Liver (tissue), 9 donors: ENCODE data around the gene IL17B. TPM values are rescaled to one million over a fixed set of nuclear protein-coding genes. Genes with fewer than 3 reads are reported as not detected.

Experiments used
- DNase-seq: peaks from one replicate; pipeline ENCODE4 v3.0.0-alpha.2; 2017; ENCODE audit warnings: low spot score
- H3K27ac ChIP-seq, 2 donors: one replicate each; pipeline ENCODE4 v1.7.0; 2013; ENCODE audit warnings: inconsistent platforms in 2 of 2, low read length in 2 of 2, control low read depth in 1 of 2, low read depth in 1 of 2, mild to moderate bottlenecking in 1 of 2
- H3K27me3 ChIP-seq, 4 donors: one replicate each; pipeline versions ENCODE4 v1.6.1 to v1.7.0; 2013; ENCODE audit warnings: low read length in 3 of 4, inconsistent platforms in 1 of 4, mild to moderate bottlenecking in 1 of 4, moderate library complexity in 1 of 4; ENCODE audit not compliant: control insufficient read depth in 4 of 4, insufficient read depth in 4 of 4
- H3K36me3 ChIP-seq, 4 donors: one replicate each; pipeline versions ENCODE4 v1.6.1 to v1.7.0; 2013; ENCODE audit warnings: low read length in 3 of 4, mild to moderate bottlenecking in 3 of 4, low read depth in 1 of 4, moderate library complexity in 1 of 4; ENCODE audit not compliant: control insufficient read depth in 4 of 4, insufficient read depth in 3 of 4
- H3K4me1 ChIP-seq, 4 donors: one replicate each; pipeline versions ENCODE4 v1.6.1 to v1.7.0; 2013; ENCODE audit warnings: low read length in 3 of 4, mild to moderate bottlenecking in 3 of 4, moderate library complexity in 1 of 4; ENCODE audit not compliant: control insufficient read depth in 4 of 4, insufficient read depth in 4 of 4
- H3K4me3 ChIP-seq, 3 donors: one replicate each; pipeline versions ENCODE4 v1.6.1 to v1.7.0; 2013; ENCODE audit warnings: low read length in 3 of 3, control low read depth in 1 of 3, low read depth in 1 of 3, mild to moderate bottlenecking in 1 of 3
- H3K9ac ChIP-seq, 2 donors: one replicate each; pipeline ENCODE4 v1.7.0; 2013; ENCODE audit warnings: low read length in 2 of 2, mild to moderate bottlenecking in 2 of 2, moderate library complexity in 2 of 2, control low read depth in 1 of 2, low read depth in 1 of 2
- H3K9me3 ChIP-seq, 4 donors: one replicate each; pipeline versions ENCODE4 v1.6.1 to v1.7.0; 2013; ENCODE audit warnings: low read length in 3 of 4; ENCODE audit not compliant: control insufficient read depth in 4 of 4
- EGR1 ChIP-seq, 2 donors: IDR thresholded peaks; 2 replicates each; pipeline ENCODE4 v1.6.1; 2016 to 2018; ENCODE audit warnings: antibody characterized with exemption in 2 of 2, low read depth in 2 of 2
- FOXA1 ChIP-seq: IDR thresholded peaks from 2 replicates; pipeline ENCODE4 v1.6.1; 2016; ENCODE audit warnings: antibody characterized with exemption
- FOXA2 ChIP-seq: IDR thresholded peaks from 2 replicates; pipeline ENCODE4 v1.6.1; 2016; ENCODE audit warnings: antibody characterized with exemption
- GABPA ChIP-seq, 2 donors: IDR thresholded peaks in 1 of 2; conservative IDR thresholded peaks in 1 of 2; 2 replicates each; pipeline ENCODE4 v1.6.1; 2016; ENCODE audit warnings: antibody characterized with exemption in 2 of 2, mild to moderate bottlenecking in 1 of 2, moderate library complexity in 1 of 2
- HNF4A ChIP-seq, 2 donors: conservative IDR thresholded peaks; 2 replicates each; pipeline ENCODE4 v1.6.1; 2016; ENCODE audit warnings: antibody characterized with exemption in 2 of 2, mild to moderate bottlenecking in 2 of 2
- HNF4G ChIP-seq: IDR thresholded peaks from 2 replicates; pipeline ENCODE4 v1.6.1; 2016; ENCODE audit warnings: antibody characterized with exemption
- JUND ChIP-seq, 2 donors: IDR thresholded peaks; 2 replicates each; pipeline ENCODE4 v1.6.1; 2016; ENCODE audit warnings: antibody characterized with exemption in 2 of 2
- NR2F2 ChIP-seq: IDR thresholded peaks from 2 replicates; pipeline ENCODE4 v1.6.1; 2016; ENCODE audit warnings: antibody characterized with exemption
- RAD21 ChIP-seq, 2 donors: IDR thresholded peaks; 2 replicates each; pipeline ENCODE4 v1.6.1; 2016; ENCODE audit warnings: antibody characterized with exemption in 2 of 2, mild to moderate bottlenecking in 2 of 2
- RXRA ChIP-seq, 2 donors: IDR thresholded peaks; 2 replicates each; pipeline ENCODE4 v1.6.1; 2017 to 2018; ENCODE audit warnings: antibody characterized with exemption in 2 of 2, mild to moderate bottlenecking in 1 of 2
- SP1 ChIP-seq: IDR thresholded peaks from 2 replicates; pipeline ENCODE4 v1.6.1; 2018; ENCODE audit warnings: antibody characterized with exemption, mild to moderate bottlenecking
- TAF1 ChIP-seq: conservative IDR thresholded peaks from 2 replicates; pipeline ENCODE4 v1.6.1; 2016; ENCODE audit warnings: antibody characterized with exemption, mild to moderate bottlenecking
- YY1 ChIP-seq: IDR thresholded peaks from 2 replicates; pipeline ENCODE4 v1.6.1; 2016; ENCODE audit warnings: antibody characterized with exemption, mild to moderate bottlenecking
- WGBS: extraction: QIAGEN DNeasy Blood & Tissue Kit; methylation state at CpG from one replicate; pipeline ENCODE4 v1.1.7; 2013; 5-methylcytosine and 5-hydroxymethylcytosine counted together
- polyA plus RNA-seq, 2 donors: library from polyadenylated mRNA; stranded (reverse) in 1 of 2; unstranded in 1 of 2; fragments of 200-250 nt in 1 of 2; fragments of >200 nt in 1 of 2; fragmentation: Nextera tagmentation in 1 of 2; extraction: Ambion mirVana in 1 of 2; gene quantifications; one replicate each; pipeline versions ENCODE4 v1.2.1 to v1.2.3, GENCODE V29; 2013 to 2015
- total RNA-seq, 2 donors: library from RNA; depleted of rRNA; stranded (reverse); fragments of >200 nt; gene quantifications; one replicate each; pipeline ENCODE4 v1.2.3, GENCODE V29; 2014
- TF ChIP-seq, protein P1 (sequence below): IDR thresholded peaks from 2 replicates; pipeline ENCODE4 v1.6.1; 2016; ENCODE audit warnings: antibody characterized with exemption
- TF ChIP-seq, protein P2 (sequence below): IDR thresholded peaks from 2 replicates; pipeline ENCODE4 v1.6.1; 2016; ENCODE audit warnings: antibody characterized with exemption, mild to moderate bottlenecking
- TF ChIP-seq, protein P3 (sequence below): IDR thresholded peaks from 2 replicates; pipeline ENCODE4 v1.6.1; 2016; ENCODE audit warnings: antibody characterized with exemption
- TF ChIP-seq, protein P4 (sequence below): IDR thresholded peaks from 2 replicates; pipeline ENCODE4 v1.6.1; 2016; ENCODE audit warnings: antibody characterized with exemption
- TF ChIP-seq, protein P5 (sequence below): fragments of 150-350 bp; IDR thresholded peaks from 2 replicates; pipeline ENCODE4 v1.5.1; 2017; ENCODE audit warnings: improper control_type of control experiment, low read depth, low read length; ENCODE audit not compliant: missing input control
- donor health status: healthy.
- donor health status: healthy.
- donor health status: healthy.
- donor health status: healthy.
- donor health status: healthy.

Gene IL17B
- total and polyA plus RNA-seq, 4 donors, result not detected

DNA sequence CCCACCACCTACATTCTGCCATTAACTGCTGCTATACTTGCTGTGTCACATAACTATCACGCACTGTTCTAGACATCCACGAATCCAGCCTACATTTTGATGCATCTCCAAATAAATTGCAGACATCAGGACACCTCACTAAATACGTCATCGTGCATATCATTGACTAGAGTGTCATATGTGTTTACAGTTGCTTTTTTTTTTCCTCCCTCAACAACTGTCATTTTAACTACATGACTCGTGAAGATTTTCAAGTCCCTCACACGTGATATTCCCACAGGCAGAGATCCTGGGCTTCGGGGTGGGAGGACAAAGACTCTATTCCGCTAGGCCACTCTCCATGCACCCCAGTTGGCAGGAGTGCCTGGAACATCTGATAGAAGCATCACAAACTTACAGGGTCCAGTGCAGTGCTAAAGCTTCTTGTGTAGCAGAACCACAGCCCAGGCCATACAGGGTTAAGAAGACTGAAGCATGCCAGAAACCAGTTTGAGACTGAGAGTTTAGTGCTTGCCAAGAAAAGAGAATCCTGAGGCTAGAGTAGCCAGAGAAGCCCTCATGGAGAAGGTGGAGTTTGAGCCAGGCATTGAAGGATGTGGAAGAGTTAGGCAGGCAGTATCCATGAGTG is 20.1 kb downstream of the IL17B start:
- DNase-seq, result no peak
- H3K9ac ChIP-seq, result no peak overlapping the region
- 90% methylated on average over 8 of the region's 8 CpGs for WGBS
- H3K4me3 ChIP-seq, result no peak overlapping the region
- H3K27me3 ChIP-seq, result no peaks in the 10 kb centered on the region
- H3K4me1 ChIP-seq, result peaks cover 2 to 10% (median 5%) of the 10 kb centered on the region in 4 donors
- H3K36me3 ChIP-seq, result peaks cover 0 to 5% (median 0%) of the 10 kb centered on the region in 4 donors
- H3K9me3 ChIP-seq, result no peaks in the 10 kb centered on the region
- no peak overlapping the region for H3K27ac ChIP-seq
- TF ChIP-seq HNF4G, result no peak
- TF ChIP-seq RAD21 (IDR thresholded peaks at IDR 0.05), result no peak
- no peak for TF ChIP-seq EGR1 (IDR thresholded peaks at IDR 0.05; ENCODE audit: low read depth in 2 of 2)
- no peak for TF ChIP-seq RXRA (IDR thresholded peaks at IDR 0.05)
- TF ChIP-seq GABPA (IDR thresholded peaks at IDR 0.05 in 1 of 2, conservative IDR thresholded peaks at IDR 0.05 in 1 of 2), result no peak
- TF ChIP-seq NR2F2, result no peak
- TF ChIP-seq, protein P1, sequence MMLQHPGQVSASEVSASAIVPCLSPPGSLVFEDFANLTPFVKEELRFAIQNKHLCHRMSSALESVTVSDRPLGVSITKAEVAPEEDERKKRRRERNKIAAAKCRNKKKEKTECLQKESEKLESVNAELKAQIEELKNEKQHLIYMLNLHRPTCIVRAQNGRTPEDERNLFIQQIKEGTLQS, result no peak
- TF ChIP-seq, protein P2, sequence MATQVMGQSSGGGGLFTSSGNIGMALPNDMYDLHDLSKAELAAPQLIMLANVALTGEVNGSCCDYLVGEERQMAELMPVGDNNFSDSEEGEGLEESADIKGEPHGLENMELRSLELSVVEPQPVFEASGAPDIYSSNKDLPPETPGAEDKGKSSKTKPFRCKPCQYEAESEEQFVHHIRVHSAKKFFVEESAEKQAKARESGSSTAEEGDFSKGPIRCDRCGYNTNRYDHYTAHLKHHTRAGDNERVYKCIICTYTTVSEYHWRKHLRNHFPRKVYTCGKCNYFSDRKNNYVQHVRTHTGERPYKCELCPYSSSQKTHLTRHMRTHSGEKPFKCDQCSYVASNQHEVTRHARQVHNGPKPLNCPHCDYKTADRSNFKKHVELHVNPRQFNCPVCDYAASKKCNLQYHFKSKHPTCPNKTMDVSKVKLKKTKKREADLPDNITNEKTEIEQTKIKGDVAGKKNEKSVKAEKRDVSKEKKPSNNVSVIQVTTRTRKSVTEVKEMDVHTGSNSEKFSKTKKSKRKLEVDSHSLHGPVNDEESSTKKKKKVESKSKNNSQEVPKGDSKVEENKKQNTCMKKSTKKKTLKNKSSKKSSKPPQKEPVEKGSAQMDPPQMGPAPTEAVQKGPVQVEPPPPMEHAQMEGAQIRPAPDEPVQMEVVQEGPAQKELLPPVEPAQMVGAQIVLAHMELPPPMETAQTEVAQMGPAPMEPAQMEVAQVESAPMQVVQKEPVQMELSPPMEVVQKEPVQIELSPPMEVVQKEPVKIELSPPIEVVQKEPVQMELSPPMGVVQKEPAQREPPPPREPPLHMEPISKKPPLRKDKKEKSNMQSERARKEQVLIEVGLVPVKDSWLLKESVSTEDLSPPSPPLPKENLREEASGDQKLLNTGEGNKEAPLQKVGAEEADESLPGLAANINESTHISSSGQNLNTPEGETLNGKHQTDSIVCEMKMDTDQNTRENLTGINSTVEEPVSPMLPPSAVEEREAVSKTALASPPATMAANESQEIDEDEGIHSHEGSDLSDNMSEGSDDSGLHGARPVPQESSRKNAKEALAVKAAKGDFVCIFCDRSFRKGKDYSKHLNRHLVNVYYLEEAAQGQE, result no peak
- TF ChIP-seq, protein P3, sequence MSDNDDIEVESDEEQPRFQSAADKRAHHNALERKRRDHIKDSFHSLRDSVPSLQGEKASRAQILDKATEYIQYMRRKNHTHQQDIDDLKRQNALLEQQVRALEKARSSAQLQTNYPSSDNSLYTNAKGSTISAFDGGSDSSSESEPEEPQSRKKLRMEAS, result no peak
- TF ChIP-seq JUND (IDR thresholded peaks at IDR 0.05), result no peak
- TF ChIP-seq FOXA2, result no peak
- no peak for TF ChIP-seq HNF4A (conservative IDR thresholded peaks at IDR 0.05)
- TF ChIP-seq TAF1, result no peak
- TF ChIP-seq SP1, result no peak
- TF ChIP-seq YY1, result no peak
- TF ChIP-seq, protein P4, sequence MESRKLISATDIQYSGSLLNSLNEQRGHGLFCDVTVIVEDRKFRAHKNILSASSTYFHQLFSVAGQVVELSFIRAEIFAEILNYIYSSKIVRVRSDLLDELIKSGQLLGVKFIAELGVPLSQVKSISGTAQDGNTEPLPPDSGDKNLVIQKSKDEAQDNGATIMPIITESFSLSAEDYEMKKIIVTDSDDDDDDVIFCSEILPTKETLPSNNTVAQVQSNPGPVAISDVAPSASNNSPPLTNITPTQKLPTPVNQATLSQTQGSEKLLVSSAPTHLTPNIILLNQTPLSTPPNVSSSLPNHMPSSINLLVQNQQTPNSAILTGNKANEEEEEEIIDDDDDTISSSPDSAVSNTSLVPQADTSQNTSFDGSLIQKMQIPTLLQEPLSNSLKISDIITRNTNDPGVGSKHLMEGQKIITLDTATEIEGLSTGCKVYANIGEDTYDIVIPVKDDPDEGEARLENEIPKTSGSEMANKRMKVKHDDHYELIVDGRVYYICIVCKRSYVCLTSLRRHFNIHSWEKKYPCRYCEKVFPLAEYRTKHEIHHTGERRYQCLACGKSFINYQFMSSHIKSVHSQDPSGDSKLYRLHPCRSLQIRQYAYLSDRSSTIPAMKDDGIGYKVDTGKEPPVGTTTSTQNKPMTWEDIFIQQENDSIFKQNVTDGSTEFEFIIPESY, result no peak
- no peak for TF ChIP-seq FOXA1

DNA sequence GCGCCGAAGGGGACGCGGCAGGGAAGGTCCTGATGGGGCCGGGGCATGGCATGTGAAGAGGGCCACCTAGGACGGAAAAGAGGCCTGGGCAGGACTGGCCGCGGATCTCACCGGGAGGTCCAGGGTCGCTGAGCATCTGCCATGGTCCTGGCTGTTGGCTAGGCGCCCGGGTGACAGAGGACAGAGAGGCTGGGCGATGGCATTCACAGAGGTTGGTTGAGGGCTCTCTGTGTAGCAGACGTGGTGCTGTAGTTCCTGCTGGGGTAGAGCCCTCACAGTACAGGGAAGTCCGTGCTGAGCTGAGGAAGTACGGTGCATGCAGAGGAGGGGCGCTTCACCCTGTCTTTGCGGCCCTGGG is 20.8 kb downstream of the IL17B start:
- WGBS, result 7% methylated on average over 18 of the region's 18 CpGs
- Histone ChIP-seq H3K36me3 (peaks cover 0 to 9% (median 2%) of the 10 kb centered on the region in 4 donors), H3K27me3 (no peaks in the 10 kb centered on the region), H3K9ac (no peak overlapping the region), H3K9me3 (no peaks in the 10 kb centered on the region), H3K4me3 (peak overlapping the region; percentile 12 to 61 (median 39)), H3K4me1 (peaks cover 2 to 10% (median 5%) of the 10 kb centered on the region in 4 donors), H3K27ac (peak overlapping the region in 1 of 2 donors; percentile 25)
- peak; percentile 44 for DNase-seq
- TF ChIP-seq, protein P2, result no peak
- no peak for TF ChIP-seq EGR1 (IDR thresholded peaks at IDR 0.05; ENCODE audit: low read depth in 2 of 2)
- no peak for TF ChIP-seq JUND (IDR thresholded peaks at IDR 0.05)
- no peak for TF ChIP-seq TAF1
- no peak for TF ChIP-seq RAD21 (IDR thresholded peaks at IDR 0.05)
- TF ChIP-seq HNF4G, result no peak
- TF ChIP-seq SP1, result no peak
- TF ChIP-seq, protein P5, sequence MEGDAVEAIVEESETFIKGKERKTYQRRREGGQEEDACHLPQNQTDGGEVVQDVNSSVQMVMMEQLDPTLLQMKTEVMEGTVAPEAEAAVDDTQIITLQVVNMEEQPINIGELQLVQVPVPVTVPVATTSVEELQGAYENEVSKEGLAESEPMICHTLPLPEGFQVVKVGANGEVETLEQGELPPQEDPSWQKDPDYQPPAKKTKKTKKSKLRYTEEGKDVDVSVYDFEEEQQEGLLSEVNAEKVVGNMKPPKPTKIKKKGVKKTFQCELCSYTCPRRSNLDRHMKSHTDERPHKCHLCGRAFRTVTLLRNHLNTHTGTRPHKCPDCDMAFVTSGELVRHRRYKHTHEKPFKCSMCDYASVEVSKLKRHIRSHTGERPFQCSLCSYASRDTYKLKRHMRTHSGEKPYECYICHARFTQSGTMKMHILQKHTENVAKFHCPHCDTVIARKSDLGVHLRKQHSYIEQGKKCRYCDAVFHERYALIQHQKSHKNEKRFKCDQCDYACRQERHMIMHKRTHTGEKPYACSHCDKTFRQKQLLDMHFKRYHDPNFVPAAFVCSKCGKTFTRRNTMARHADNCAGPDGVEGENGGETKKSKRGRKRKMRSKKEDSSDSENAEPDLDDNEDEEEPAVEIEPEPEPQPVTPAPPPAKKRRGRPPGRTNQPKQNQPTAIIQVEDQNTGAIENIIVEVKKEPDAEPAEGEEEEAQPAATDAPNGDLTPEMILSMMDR, result no peak
- TF ChIP-seq GABPA (IDR thresholded peaks at IDR 0.05 in 1 of 2, conservative IDR thresholded peaks at IDR 0.05 in 1 of 2), result no peak
- TF ChIP-seq, protein P1, result no peak
